Breast epithelium (tissue), 3 donors: ENCODE measurements around the gene PEBP1.

Experiments
- POLR2A ChIP-seq: fragments of 450-650 bp; IDR thresholded peaks from one replicate; pipeline ENCODE4 v1.6.1; 2016; ENCODE audit warnings: antibody characterized with exemption, mild to moderate bottlenecking, moderate library complexity
- TF ChIP-seq, protein P1 (sequence below), 3 donors: fragments of 450-650 bp; IDR thresholded peaks; one replicate each; pipeline ENCODE4 v1.5.1; 2016 to 2017; ENCODE audit warnings: antibody characterized with exemption in 3 of 3, mild to moderate bottlenecking in 3 of 3, moderate library complexity in 3 of 3

DNA sequence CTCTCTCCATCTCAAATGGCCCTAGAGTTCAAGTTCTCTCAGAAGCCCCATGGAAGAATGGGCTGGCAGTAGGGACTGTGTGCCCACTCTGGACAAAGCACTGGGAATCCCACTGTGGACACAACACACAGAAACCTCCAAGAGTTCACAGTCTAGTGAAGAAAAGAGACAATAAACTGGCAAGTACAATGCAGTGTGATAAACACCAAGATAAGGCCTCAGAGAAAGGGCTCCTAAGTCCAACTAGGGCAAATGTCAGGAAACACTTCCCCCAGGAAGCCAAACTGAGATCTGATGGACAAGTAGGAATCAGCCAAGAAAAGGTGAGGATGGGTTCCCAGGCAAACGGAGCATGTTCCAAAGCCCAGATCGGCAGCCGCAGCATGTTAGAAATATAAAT, 37.5 kb upstream of the PEBP1 start:
- TF ChIP-seq, protein P1, sequence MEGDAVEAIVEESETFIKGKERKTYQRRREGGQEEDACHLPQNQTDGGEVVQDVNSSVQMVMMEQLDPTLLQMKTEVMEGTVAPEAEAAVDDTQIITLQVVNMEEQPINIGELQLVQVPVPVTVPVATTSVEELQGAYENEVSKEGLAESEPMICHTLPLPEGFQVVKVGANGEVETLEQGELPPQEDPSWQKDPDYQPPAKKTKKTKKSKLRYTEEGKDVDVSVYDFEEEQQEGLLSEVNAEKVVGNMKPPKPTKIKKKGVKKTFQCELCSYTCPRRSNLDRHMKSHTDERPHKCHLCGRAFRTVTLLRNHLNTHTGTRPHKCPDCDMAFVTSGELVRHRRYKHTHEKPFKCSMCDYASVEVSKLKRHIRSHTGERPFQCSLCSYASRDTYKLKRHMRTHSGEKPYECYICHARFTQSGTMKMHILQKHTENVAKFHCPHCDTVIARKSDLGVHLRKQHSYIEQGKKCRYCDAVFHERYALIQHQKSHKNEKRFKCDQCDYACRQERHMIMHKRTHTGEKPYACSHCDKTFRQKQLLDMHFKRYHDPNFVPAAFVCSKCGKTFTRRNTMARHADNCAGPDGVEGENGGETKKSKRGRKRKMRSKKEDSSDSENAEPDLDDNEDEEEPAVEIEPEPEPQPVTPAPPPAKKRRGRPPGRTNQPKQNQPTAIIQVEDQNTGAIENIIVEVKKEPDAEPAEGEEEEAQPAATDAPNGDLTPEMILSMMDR (IDR thresholded peaks at IDR 0.05) = no peak
- no peak for TF ChIP-seq POLR2A
